ENCODE data around the gene CDC42BPA. TPM values are rescaled to one million over a fixed set of nuclear protein-coding genes. Genes with fewer than 3 reads are reported as not detected.

CDC42BPA gene
- total RNA-seq, 1 donor: 113 TPM

DNA sequence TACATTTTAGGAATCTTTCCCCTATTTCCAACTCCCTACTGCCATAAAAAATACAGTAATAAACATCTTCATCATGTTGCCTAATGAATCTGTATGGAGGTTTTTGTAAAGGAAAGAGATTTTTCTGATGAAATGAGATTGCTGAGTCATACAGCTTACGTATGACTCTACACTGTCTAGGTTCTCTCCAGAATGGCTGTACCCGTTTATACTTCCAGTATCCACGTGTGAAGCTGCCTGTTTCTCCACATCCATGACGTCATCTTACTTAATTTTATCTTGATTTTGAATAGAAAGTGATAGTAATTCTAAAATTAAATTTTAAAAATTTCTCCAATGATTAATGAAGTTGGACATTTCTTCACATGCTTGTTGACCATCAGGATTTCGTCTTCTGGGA is 274.5 kb downstream of the CDC42BPA start:
- peak; percentile 65 for DNase-seq (ENCODE audit: low read depth)
- no peak for TF ChIP-seq CTCF (IDR thresholded peaks at IDR 0.05; ENCODE audit: insufficient read depth, low read depth, low read length)
- no peak overlapping the region for H3K4me3 ChIP-seq (ENCODE audit: low read depth, low read length)

DNA sequence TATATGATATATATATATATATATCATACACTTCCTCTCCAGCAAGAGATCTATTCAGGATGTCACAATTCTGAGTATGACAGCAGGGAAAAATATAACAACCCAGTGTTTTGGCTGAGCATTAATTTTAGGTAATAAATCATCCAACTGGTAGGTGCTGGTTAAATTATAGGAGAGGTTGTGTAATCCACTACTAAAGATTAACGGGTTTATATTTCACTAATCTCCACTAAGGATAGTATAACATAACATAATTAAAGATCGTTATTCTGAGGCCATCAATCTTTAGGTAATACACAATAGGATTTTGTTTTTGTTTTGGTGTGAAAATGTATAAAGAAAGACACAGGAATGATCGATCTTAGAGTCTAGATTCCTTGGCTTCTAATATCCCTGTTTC is 276.0 kb downstream of the CDC42BPA start:
- H3K4me3 ChIP-seq (ENCODE audit: low read depth, low read length): no peak overlapping the region
- no peak for TF ChIP-seq CTCF (IDR thresholded peaks at IDR 0.05; ENCODE audit: insufficient read depth, low read depth, low read length)

DNA sequence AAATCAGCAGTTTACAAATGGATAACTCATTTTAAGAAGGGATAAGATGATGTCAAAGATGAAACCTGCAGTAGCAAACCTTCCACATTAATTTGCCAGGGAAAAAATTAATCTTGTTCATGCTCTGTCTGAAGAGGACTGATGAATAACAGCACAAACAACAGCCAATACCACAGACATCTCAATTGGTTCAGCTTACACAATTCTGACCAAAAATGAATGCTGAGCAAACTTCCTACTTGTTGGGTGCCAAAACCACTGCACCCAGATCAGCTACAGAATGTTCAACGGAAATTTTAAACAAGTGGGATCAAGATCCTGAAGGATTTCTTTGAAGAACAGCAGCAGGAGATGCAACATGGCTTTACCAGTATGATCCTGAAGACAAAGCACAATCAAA is 279.9 kb downstream of the CDC42BPA start:
- TF ChIP-seq CTCF (IDR thresholded peaks at IDR 0.05; ENCODE audit: insufficient read depth, low read depth, low read length): no peak
- no peak overlapping the region for H3K4me3 ChIP-seq (ENCODE audit: low read depth, low read length)
- no peak for DNase-seq (ENCODE audit: low read depth)

More for the DNA sequence above, 276.0 kb downstream of the CDC42BPA start:
- DNase-seq (ENCODE audit: low read depth): no peak

DNA sequence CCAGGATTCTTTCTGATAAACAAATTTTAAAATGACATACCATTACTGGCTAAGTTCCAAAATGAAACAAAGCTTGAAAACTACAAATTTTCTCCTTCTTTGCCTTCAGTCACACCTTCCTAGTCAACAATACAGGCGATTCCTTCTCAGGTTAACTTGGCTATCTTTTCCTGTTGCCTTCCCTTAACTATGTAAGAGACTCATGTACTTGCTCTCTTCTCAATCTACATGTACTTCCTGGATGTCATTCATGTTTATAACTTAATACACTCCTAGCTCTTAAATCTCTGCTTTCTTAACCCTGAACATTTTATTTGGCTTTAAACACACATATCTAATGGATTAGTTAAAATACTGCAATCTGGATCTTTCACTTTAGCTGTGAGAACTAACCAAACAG is 281.2 kb downstream of the CDC42BPA start:
- no peak for TF ChIP-seq CTCF (IDR thresholded peaks at IDR 0.05; ENCODE audit: insufficient read depth, low read depth, low read length)

DNA sequence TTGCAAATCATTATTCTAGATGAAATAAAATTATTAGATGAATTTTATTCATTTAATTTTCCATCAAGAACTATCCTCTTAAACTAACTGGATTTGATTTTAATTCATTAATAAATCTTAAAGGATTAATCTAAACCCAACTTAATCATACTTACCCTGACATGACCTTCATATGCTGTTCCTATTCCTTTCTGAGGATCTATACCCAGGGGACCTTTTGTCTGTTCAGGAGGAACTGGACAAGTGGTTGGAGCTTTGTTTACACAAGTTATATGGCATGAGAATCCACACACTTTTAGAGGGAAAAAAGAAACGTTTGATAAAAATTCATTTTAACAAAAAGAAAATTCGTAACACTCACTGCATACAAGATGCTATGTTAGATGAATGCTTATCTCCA is 283.0 kb downstream of the CDC42BPA start:
- no peak for DNase-seq (ENCODE audit: low read depth)
- H3K4me3 ChIP-seq (ENCODE audit: low read depth, low read length): no peak overlapping the region
- no peak for TF ChIP-seq CTCF (IDR thresholded peaks at IDR 0.05; ENCODE audit: insufficient read depth, low read depth, low read length)

More for the DNA sequence above, 281.2 kb downstream of the CDC42BPA start:
- no peak overlapping the region for H3K4me3 ChIP-seq (ENCODE audit: low read depth, low read length)
- DNase-seq (ENCODE audit: low read depth): no peak

GRCh38 chr1:227033880-227034279 is 284.4 kb downstream of the CDC42BPA start:
- no peak overlapping the region for H3K4me3 ChIP-seq (ENCODE audit: low read depth, low read length)
- TF ChIP-seq CTCF (IDR thresholded peaks at IDR 0.05; ENCODE audit: insufficient read depth, low read depth, low read length): no peak
- DNase-seq (ENCODE audit: low read depth): no peak

DNA sequence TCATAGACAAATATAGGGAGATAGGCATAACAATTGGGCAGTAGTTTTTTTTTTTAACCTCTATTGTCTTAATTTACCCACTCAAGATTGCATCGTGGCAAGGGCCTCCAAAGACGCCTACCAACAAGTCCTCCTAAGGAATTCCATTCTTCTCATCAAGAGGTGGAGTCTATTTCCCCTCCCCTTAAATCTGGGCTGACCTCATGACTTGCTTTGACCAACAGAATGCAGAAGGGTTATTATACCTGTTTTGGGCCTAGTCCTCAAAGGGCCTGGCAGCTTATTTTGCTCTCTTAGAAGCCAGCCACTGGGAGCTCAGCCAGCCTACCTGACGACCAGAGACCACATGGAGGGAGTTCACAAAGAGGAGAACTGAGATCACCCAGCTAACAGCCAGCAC is 285.9 kb downstream of the CDC42BPA start:
- no peak for TF ChIP-seq CTCF (IDR thresholded peaks at IDR 0.05; ENCODE audit: insufficient read depth, low read depth, low read length)
- DNase-seq (ENCODE audit: low read depth): no peak

More for the DNA sequence above, 285.9 kb downstream of the CDC42BPA start:
- no peak overlapping the region for H3K4me3 ChIP-seq (ENCODE audit: low read depth, low read length)
